ENCODE results near the gene RNASE4. TPM values are rescaled to one million over a fixed set of nuclear protein-coding genes. Genes with fewer than 3 reads are reported as not detected.
A peak's percentile ranks its signal among the peaks of the same experiment; 100 is the strongest.
"Not testable (repeated sequence)": the region's sequence is repeated elsewhere in the genome, so short reads cannot be mapped to it uniquely, and the experiment has no call there.

RNASE4 gene
- polyA plus RNA-seq, 1 donor (not counting 4 experiments of a cell fraction or from before 2014, with no cell fraction given), result 5.5 TPM

DNA sequence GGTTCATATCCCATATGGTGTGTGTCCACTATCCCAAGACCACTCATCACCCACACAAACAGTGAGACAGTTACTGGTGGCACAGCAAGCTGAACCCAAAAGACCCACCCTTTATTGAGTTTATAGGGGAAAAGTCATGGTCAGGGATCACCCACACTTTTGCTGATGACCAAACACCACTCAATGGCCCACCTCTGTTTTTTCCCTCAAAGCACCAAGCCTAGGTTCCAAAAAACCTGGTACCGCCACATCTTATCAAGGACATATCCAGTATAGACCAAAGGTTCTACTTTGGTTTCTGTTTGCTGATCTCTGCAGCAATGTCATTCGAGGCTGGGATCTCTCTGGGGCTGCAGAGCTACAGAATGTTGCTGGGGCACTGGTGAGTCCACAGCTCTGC lies 23.2 kb upstream of the RNASE4 start:
- no peaks in the 10 kb centered on the region for H3K36me3 ChIP-seq (ENCODE audit: control insufficient read depth in 2 of 2, extremely low read depth in 1 of 2, insufficient read depth in 2 of 2, low read length in 2 of 2)
- H3K4me1 ChIP-seq (ENCODE audit: control insufficient read depth, extremely low read depth, insufficient read depth, low read length), result no peaks in the 10 kb centered on the region
- H4K20me1 ChIP-seq (ENCODE audit: control insufficient read depth, extremely low read depth, insufficient read depth, low read length), result no peaks in the 10 kb centered on the region
- no peaks in the 10 kb centered on the region for H3K9me1 ChIP-seq (ENCODE audit: control insufficient read depth, extremely low read depth, insufficient read depth, low read length)
- no peak overlapping the region for H2AFZ ChIP-seq (ENCODE audit: control insufficient read depth, low read length)
- H3K27me3 ChIP-seq (ENCODE audit: control insufficient read depth, extremely low read depth, insufficient read depth, low read length), result no peaks in the 10 kb centered on the region
- no peaks in the 10 kb centered on the region for H3K9me3 ChIP-seq (ENCODE audit: control insufficient read depth, low read depth, low read length)
- TF ChIP-seq CTCF (optimal IDR thresholded peaks at IDR 0.05 in 1 of 3, IDR thresholded peaks at IDR 0.05 in 1 of 3, conservative IDR thresholded peaks at IDR 0.05 in 1 of 3; ENCODE audit: extremely low read depth in 1 of 3, insufficient read depth in 2 of 3, low read length in 3 of 3) (no peak), EZH2 (IDR thresholded peaks at IDR 0.05; ENCODE audit: low read length) (no peak)
- H3K9ac ChIP-seq (ENCODE audit: control insufficient read depth, extremely low read depth, insufficient read depth, low read length), result no peak overlapping the region
- H3K4me3 ChIP-seq (ENCODE audit: control insufficient read depth in 2 of 3, extremely low read depth in 1 of 3, insufficient read depth in 2 of 3, low read depth in 1 of 3, low read length in 3 of 3), result no peak overlapping the region
- DNase-seq (ENCODE audit: low read depth, low spot score) (no peak), FAIRE-seq (no peak)
- no peaks in the 10 kb centered on the region for H3K79me2 ChIP-seq (ENCODE audit: control insufficient read depth, insufficient read depth, low read length)
- H3K4me2 ChIP-seq (ENCODE audit: control insufficient read depth, extremely low read depth, insufficient read depth, low read depth, low read length), result no peak overlapping the region
- dilution Hi-C loops (cut with MboI; ENCODE audit: extremely low pct_ligation_motif_present, low sequenced_read_pairs), result no loop called here
- no peak overlapping the region for H3K27ac ChIP-seq (ENCODE audit: control insufficient read depth, insufficient read depth, low read length)

GRCh38 chr14:20662968-20663732 lies 21.2 kb upstream of the RNASE4 start:
- Histone ChIP-seq H3K9me1 (ENCODE audit: control insufficient read depth, extremely low read depth, insufficient read depth, low read length) (no peaks in the 10 kb centered on the region), H3K9ac (ENCODE audit: control insufficient read depth, extremely low read depth, insufficient read depth, low read length) (peak overlapping the region; percentile 62), H2AFZ (ENCODE audit: control insufficient read depth, low read length) (peak overlapping the region; percentile 98), H3K36me3 (ENCODE audit: control insufficient read depth in 2 of 2, extremely low read depth in 1 of 2, insufficient read depth in 2 of 2, low read length in 2 of 2) (no peaks in the 10 kb centered on the region), H4K20me1 (ENCODE audit: control insufficient read depth, extremely low read depth, insufficient read depth, low read length) (no peaks in the 10 kb centered on the region), H3K4me1 (ENCODE audit: control insufficient read depth, extremely low read depth, insufficient read depth, low read length) (no peaks in the 10 kb centered on the region), H3K79me2 (ENCODE audit: control insufficient read depth, insufficient read depth, low read length) (no peaks in the 10 kb centered on the region), H3K4me2 (ENCODE audit: control insufficient read depth, extremely low read depth, insufficient read depth, low read depth, low read length) (peak overlapping the region; percentile 91), H3K4me3 (ENCODE audit: control insufficient read depth in 2 of 3, extremely low read depth in 1 of 3, insufficient read depth in 2 of 3, low read depth in 1 of 3, low read length in 3 of 3) (peak overlapping the region; percentile 51 to 91 (median 86)), H3K27ac (ENCODE audit: control insufficient read depth, insufficient read depth, low read length) (peak overlapping the region; percentile 19), H3K27me3 (ENCODE audit: control insufficient read depth, extremely low read depth, insufficient read depth, low read length) (no peaks in the 10 kb centered on the region), H3K9me3 (ENCODE audit: control insufficient read depth, low read depth, low read length) (no peaks in the 10 kb centered on the region)
- dilution Hi-C loops (cut with MboI; ENCODE audit: extremely low pct_ligation_motif_present, low sequenced_read_pairs), result no loop called here
- FAIRE-seq (peak; percentile 44), DNase-seq (ENCODE audit: low read depth, low spot score) (peak; percentile 96)
- TF ChIP-seq EZH2 (IDR thresholded peaks at IDR 0.05; ENCODE audit: low read length), result no peak
- TF ChIP-seq CTCF (optimal IDR thresholded peaks at IDR 0.05 in 1 of 3, IDR thresholded peaks at IDR 0.05 in 1 of 3, conservative IDR thresholded peaks at IDR 0.05 in 1 of 3; ENCODE audit: extremely low read depth in 1 of 3, insufficient read depth in 2 of 3, low read length in 3 of 3), result peak; percentile 52 to 62 (median 62)

DNA sequence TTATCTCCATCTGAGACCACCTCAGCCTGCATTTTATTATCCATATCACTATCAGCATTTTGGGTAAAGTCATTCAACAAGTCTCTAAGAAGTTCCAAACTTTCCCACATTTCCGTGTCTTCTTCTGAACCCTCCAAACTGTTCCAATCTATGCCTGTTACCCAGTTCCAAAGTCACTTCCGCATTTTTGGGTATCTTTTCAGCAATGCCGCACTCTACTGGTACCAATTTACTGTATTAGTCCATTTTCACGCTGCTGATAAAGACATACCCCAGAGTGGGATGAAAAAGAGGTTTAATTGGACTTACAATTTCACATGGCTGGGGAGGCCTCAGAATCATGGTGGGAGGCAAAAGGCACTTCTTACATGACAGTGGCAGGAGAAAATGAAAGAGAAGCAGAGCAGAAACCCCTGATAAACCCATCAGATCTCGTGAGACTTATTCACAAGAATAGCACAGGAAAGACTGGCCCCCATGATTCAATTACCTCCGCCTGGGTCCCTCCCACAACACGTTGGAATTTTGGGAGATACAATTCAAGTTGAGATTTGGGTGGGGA lies 17.9 kb upstream of the RNASE4 start:
- H3K9me3 ChIP-seq (ENCODE audit: control insufficient read depth, low read depth, low read length); H3K9me1 ChIP-seq (ENCODE audit: control insufficient read depth, extremely low read depth, insufficient read depth, low read length); H4K20me1 ChIP-seq (ENCODE audit: control insufficient read depth, extremely low read depth, insufficient read depth, low read length); dilution Hi-C loops (cut with MboI; ENCODE audit: extremely low pct_ligation_motif_present, low sequenced_read_pairs); H3K79me2 ChIP-seq (ENCODE audit: control insufficient read depth, insufficient read depth, low read length); H3K36me3 ChIP-seq (ENCODE audit: control insufficient read depth in 2 of 2, extremely low read depth in 1 of 2, insufficient read depth in 2 of 2, low read length in 2 of 2); H3K4me3 ChIP-seq (ENCODE audit: control insufficient read depth in 2 of 3, extremely low read depth in 1 of 3, insufficient read depth in 2 of 3, low read depth in 1 of 3, low read length in 3 of 3); H3K4me2 ChIP-seq (ENCODE audit: control insufficient read depth, extremely low read depth, insufficient read depth, low read depth, low read length); H3K27ac ChIP-seq (ENCODE audit: control insufficient read depth, insufficient read depth, low read length); FAIRE-seq; H3K9ac ChIP-seq (ENCODE audit: control insufficient read depth, extremely low read depth, insufficient read depth, low read length); DNase-seq (ENCODE audit: low read depth, low spot score); H3K4me1 ChIP-seq (ENCODE audit: control insufficient read depth, extremely low read depth, insufficient read depth, low read length); H2AFZ ChIP-seq (ENCODE audit: control insufficient read depth, low read length); H3K27me3 ChIP-seq (ENCODE audit: control insufficient read depth, extremely low read depth, insufficient read depth, low read length): not testable (repeated sequence)
